Transverse colon (tissue), 4 donors: ENCODE measurements around the gene OR1J2. TPM values are rescaled to one million over a fixed set of nuclear protein-coding genes. Genes with fewer than 3 reads are reported as not detected.

ENCODE experiments used
- DNase-seq: peaks from one replicate; pipeline ENCODE4 v3.0.0-alpha.2; 2019
- H3K27ac ChIP-seq, 4 donors: fragments of 200-600 bp; sonication (generic); 2 replicates each; pipeline ENCODE4 v1.5.1; 2016 to 2018; ENCODE audit warnings: inconsistent platforms in 4 of 4
- H3K27me3 ChIP-seq: fragments of 200-600 bp; sonication (generic); 2 replicates; pipeline ENCODE4 v1.5.1; 2017; ENCODE audit warnings: inconsistent platforms
- H3K36me3 ChIP-seq, 4 donors: fragments of 200-600 bp; sonication (generic); 2 replicates each; pipeline ENCODE4 v1.5.1; 2017 to 2019; ENCODE audit warnings: inconsistent platforms in 4 of 4
- H3K4me1 ChIP-seq, 4 donors: fragments of 200-600 bp; sonication (generic); 2 replicates each; pipeline ENCODE4 v1.5.1; 2017 to 2020; ENCODE audit warnings: inconsistent platforms in 4 of 4
- H3K4me3 ChIP-seq, 4 donors: fragments of 200-600 bp; sonication (generic); 1 replicate in 1 of 4; 2 replicates in 3 of 4; pipeline versions ENCODE4 v1.5.1 to v1.6.1; 2017 to 2019; ENCODE audit warnings: inconsistent platforms in 4 of 4
- H3K9me3 ChIP-seq, 2 donors: fragments of 200-600 bp; sonication (generic); 2 replicates each; pipeline ENCODE4 v1.5.1; 2017 to 2019; ENCODE audit warnings: inconsistent platforms in 2 of 2
- CTCF ChIP-seq, 5 experiments: fragments of 200-600 bp in 3 of 5; fragments of 450-650 bp in 2 of 5; sonication (generic) in 3 of 5; IDR thresholded peaks; 1 replicate in 2 of 5; 2 replicates in 3 of 5; pipeline ENCODE4 v1.5.1; 2016 to 2017; ENCODE audit warnings: antibody characterized with exemption in 5 of 5, inconsistent platforms in 3 of 5, mild to moderate bottlenecking in 2 of 5, moderate library complexity in 1 of 5
- EP300 ChIP-seq: sonication (generic); formaldehyde crosslinking; IDR thresholded peaks from one replicate; pipeline ENCODE4 v1.6.1; 2017; ENCODE audit warnings: antibody characterized with exemption, low read depth
- POLR2A ChIP-seq: fragments of 450-650 bp; IDR thresholded peaks from one replicate; pipeline ENCODE4 v1.6.1; 2016; ENCODE audit warnings: antibody characterized with exemption, mild to moderate bottlenecking, moderate library complexity
- POLR2AphosphoS5 ChIP-seq, 3 donors: sonication (generic); formaldehyde crosslinking; IDR thresholded peaks; one replicate each; pipeline ENCODE4 v1.6.1; 2016; ENCODE audit warnings: antibody characterized with exemption in 3 of 3
- WGBS, 2 donors: methylation state at CpG; one replicate each; pipeline ENCODE4 v1.1.5; 2018; ENCODE audit warnings: low coverage in 1 of 2; 5-methylcytosine and 5-hydroxymethylcytosine counted together
- in situ Hi-C, 4 donors: fragments of 200-750 bp; cut with MboI; loops; one replicate each; pipeline versions ENCODE4 v1.15.0 to v1.15.1; 2017; ENCODE audit warnings: low sequenced_read_pairs in 3 of 4, low pct_ligation_motif_present in 1 of 4, low pct_unique_long_range_greater_than_20kb in 1 of 4
- intact Hi-C: fragments of 100-400 bp; cut with DNase I; formaldehyde crosslinking; loops from one replicate; pipeline ENCODE4 v1.15.1; 2023; ENCODE audit warnings: low total_unique reads
- total RNA-seq, 4 donors: library from RNA; depleted of rRNA; stranded (reverse); fragments of >200 nt; gene quantifications; one replicate each; pipeline ENCODE4 v1.1.0, GENCODE V29; 2016

Gene OR1J2
- total RNA-seq, 4 donors from 2014 or later: not detected

GRCh38 chr9:122518226-122518625 lies 7.6 kb downstream of the OR1J2 start:
- TF ChIP-seq POLR2AphosphoS5 (IDR thresholded peaks at IDR 0.05): no peak
- TF ChIP-seq EP300: no peak
- no peak for TF ChIP-seq POLR2A
- TF ChIP-seq CTCF (IDR thresholded peaks at IDR 0.05): no peak
- Histone ChIP-seq H3K27ac (no peak overlapping the region), H3K4me3 (no peak overlapping the region), H3K36me3 (no peaks in the 10 kb centered on the region), H3K27me3 (no peaks in the 10 kb centered on the region), H3K9me3 (no peaks in the 10 kb centered on the region), H3K4me1 (no peaks in the 10 kb centered on the region)
- intact Hi-C loops: no loop called here
- in situ Hi-C loops: no loop called here
- 20 to 73% methylated on average over 1 to 2 of the region's 2 CpGs for WGBS, 2 donors
- no peak for DNase-seq

- in situ Hi-C loops: no loop called here
- Histone ChIP-seq H3K27ac (no peak within 1 kb of the TSS), H3K27me3 (no peaks in the 10 kb centered on the region), H3K4me3 (no peak within 1 kb of the TSS), H3K4me1 (no peaks in the 10 kb centered on the region), H3K36me3 (no peaks in the 10 kb centered on the region), H3K9me3 (no peaks in the 10 kb centered on the region)
- TF ChIP-seq POLR2A (no peak), CTCF (IDR thresholded peaks at IDR 0.05) (no peak), POLR2AphosphoS5 (IDR thresholded peaks at IDR 0.05) (no peak)
- 77 to 85% methylated on average over 4 of the region's 4 CpGs for WGBS, 2 donors
- intact Hi-C loops: no loop called here
- no peak for DNase-seq
Observed at GRCh38 chr9:122518841-122519240, 8.2 kb downstream of the OR1J2 start, which contains the start of gene OR1J4. Gene OR1J4 (plus strand): TSS chr9:122519141. CDS start chr9:122519141, 0 bp downstream.

GRCh38 chr9:122519376-122519775 lies 8.8 kb downstream of the OR1J2 start:
- H3K27ac ChIP-seq: no peak overlapping the region
- H3K9me3 ChIP-seq: no peaks in the 10 kb centered on the region
- no peaks in the 10 kb centered on the region for H3K27me3 ChIP-seq
- DNase-seq: no peak
- no peak overlapping the region for H3K4me3 ChIP-seq
- no peaks in the 10 kb centered on the region for H3K4me1 ChIP-seq
- TF ChIP-seq CTCF (IDR thresholded peaks at IDR 0.05) (no peak), POLR2A (no peak), EP300 (no peak), POLR2AphosphoS5 (IDR thresholded peaks at IDR 0.05) (no peak)
- in situ Hi-C loops (no loop called here), intact Hi-C loops (no loop called here)
- no peaks in the 10 kb centered on the region for H3K36me3 ChIP-seq
- 90% methylated on average over 3 of the region's 3 CpGs; no CpG with 5 or more reads in 1 of the 2 donors for WGBS, 2 donors

DNA sequence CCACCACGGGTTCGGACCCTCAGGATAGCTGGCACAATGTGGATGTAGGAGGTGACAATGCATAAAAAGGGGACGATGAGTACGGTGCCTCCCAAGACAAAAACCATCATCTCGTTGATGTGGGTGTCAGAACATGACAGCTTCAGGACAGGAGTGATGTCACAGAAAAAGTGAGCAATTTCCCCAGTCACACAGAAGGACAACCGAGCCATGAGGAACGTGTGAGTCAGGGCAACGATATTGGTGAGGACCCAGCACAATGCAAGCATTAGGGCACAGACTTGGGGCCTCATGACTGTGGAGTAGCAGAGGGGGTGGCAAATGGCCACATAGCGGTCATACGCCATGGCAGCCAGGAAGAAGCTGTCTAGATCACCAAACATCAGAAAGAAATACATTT lies 16.0 kb downstream of the OR1J2 start:
- TF ChIP-seq POLR2AphosphoS5 (IDR thresholded peaks at IDR 0.05): no peak
- no peak for TF ChIP-seq CTCF (IDR thresholded peaks at IDR 0.05)
- TF ChIP-seq EP300: no peak
- TF ChIP-seq POLR2A: no peak
- 79 to 81% methylated on average over 5 to 10 of the region's 10 CpGs for WGBS, 2 donors
- no peaks in the 10 kb centered on the region for H3K4me1 ChIP-seq
- DNase-seq: no peak
- no peaks in the 10 kb centered on the region for H3K27me3 ChIP-seq
- in situ Hi-C loops (loop anchor here in 1 of 4 donors (25.0 kb wide), 1 partner anchor 111 kb away; no protein-coding TSS in a partner anchor), intact Hi-C loops (no loop called here)
- H3K36me3 ChIP-seq: no peaks in the 10 kb centered on the region
- H3K9me3 ChIP-seq: no peaks in the 10 kb centered on the region
- no peak overlapping the region for H3K27ac ChIP-seq
- no peak overlapping the region for H3K4me3 ChIP-seq
